ENCODE data around the gene PCIF1.
"Not testable (repeated sequence)": the region's sequence is repeated elsewhere in the genome, so short reads cannot be mapped to it uniquely, and the experiment has no call there.

PCIF1 gene

DNA sequence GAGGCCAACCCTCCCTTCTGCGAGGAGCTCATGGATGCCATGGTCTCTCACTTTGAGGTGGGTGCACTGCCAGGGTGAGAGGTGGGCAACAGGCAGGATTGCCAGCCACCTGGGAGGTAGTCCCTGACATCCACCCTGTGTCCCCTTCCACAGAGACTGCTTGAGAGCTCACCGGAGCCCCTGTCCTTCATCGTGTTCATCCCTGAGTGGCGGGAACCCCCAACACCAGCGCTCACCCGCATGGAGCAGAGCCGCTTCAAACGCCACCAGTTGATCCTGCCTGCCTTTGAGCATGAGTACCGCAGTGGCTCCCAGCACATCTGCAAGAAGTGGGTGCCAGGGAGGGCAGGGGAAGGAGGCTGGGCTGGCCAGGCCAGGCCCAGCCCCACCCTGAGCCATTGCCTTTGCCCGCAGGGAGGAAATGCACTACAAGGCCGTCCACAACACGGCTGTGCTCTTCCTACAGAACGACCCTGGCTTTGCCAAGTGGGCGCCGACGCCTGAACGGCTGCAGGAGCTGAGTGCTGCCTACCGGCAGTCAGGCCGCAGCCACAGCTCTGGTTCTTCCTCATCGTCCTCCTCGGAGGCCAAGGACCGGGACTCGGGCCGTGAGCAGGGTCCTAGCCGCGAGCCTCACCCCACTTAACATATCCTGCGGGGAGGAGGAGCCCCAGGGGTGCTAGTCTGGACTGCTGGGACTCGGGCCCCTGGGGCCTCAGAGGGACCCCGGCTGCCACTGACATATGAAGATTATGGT, 12.8 kb downstream of the PCIF1 start:
- DNase-seq (ENCODE audit: low spot score), result no peak

DNA sequence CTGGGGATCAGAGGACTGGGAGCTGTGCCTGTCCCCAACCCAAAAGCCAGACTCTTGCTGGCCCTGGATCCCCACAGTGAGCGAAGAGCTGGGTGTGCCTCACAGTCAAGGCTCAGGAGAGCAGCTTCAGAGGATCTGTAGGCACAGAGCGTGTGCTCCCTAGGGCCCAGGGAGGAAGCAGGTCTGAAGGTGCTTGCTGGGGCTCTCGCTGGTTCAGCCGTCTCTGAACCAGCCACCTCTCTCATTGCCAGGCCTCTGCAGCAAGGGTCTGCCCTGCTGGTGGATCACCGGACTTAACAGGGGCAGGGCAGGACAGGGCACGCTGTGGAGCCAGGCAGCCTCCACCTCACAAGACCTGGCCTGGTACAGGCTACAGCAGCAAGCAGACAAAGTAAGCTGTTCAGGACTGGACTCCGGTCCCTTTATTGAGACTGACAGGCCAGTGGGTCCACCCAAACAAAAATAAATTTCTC, 13.8 kb downstream of the PCIF1 start:
- DNase-seq (ENCODE audit: low spot score), result no peak

DNA sequence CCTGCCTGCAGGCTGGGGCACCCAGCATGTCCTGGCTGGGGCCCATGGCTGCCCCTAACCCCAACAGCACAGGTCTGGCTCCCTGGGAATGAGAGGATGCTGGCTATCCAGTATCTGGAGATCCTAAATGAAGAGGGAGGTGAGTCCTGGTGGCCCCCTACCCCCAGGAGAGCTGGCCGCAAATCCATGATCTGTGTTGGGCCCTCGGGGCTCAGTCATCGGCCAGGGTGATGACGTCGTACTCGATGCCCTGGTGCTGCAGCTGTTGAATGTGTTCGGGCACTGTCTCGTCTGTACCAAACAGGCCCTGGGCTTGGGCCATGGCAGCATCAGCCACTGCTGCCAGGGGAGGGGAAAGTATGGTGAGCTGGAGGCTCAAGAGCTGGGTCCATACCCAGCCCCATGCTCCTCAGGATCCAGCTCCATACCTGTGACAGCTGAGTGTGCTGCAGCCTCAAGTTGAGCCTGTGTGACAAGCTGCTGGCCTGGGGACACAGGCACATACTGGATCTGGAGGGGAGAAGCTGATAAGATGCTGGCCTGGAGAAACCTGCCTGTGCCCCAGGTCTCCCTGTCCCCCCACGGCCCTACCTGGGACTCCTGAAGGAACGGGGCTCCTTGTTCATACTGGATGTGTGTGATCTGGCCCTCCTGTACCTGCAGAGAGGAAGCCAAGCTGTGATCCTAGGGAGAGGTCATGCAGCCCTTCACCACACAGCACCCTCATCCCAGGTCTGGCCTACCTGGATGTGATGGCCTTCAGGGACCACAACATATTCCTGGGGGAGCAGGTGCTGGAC, 14.5 kb downstream of the PCIF1 start:
- DNase-seq (ENCODE audit: low spot score), result no peak

DNA sequence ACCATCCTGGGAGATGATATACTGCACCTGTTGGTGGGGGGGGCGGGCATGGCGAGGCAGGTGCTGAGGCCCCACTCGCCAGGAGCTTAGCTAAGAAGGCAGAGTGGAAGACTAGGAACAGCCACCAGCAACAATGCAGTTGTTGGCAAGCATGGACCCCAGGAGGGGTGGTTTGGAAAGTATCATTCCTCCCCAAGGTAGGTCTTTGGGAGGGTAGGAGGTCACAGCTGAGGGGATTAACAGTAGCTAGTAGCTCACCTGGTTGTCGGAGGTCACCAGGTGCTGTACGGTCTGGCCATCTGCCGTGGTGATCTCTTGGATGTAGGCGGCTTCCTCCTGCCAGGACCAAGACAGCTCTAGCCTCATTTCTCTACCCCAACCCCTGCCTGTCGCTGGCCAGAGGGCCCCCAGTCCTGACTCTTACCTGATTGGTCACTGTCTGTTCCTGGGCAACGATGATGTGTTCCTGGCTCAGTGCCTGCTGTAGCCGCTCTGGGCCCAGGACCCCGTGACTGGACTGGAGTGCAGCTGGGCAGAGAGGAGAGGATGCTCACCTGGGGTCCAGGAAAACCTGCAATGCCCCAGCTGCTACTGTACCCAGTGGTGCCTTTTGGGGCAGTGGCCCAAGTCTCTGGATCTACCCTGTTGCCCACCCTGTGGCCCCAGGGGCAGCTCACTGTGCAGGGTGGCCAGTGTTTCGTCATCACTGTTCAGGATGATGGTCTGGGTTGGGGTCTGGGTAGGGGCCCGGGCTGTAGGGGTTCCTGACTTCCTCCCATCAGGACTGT, 15.3 kb downstream of the PCIF1 start:
- DNase-seq (ENCODE audit: low spot score), result no peak

GRCh38 chr20:45950330-45950646, 15.8 kb downstream of the PCIF1 start:
- no peak for DNase-seq (ENCODE audit: low spot score)

- no peak for DNase-seq (ENCODE audit: low spot score)
Observed at GRCh38 chr20:45951925-45952834, 17.7 kb downstream of the PCIF1 start.

GRCh38 chr20:45952861-45953260, 18.4 kb downstream of the PCIF1 start:
- no peak for DNase-seq (ENCODE audit: low spot score)

GRCh38 chr20:45953672-45954071, 19.2 kb downstream of the PCIF1 start:
- no peak for DNase-seq (ENCODE audit: low spot score)

GRCh38 chr20:45956326-45956725, 21.8 kb downstream of the PCIF1 start:
- DNase-seq (ENCODE audit: low spot score), result not testable (repeated sequence)

DNA sequence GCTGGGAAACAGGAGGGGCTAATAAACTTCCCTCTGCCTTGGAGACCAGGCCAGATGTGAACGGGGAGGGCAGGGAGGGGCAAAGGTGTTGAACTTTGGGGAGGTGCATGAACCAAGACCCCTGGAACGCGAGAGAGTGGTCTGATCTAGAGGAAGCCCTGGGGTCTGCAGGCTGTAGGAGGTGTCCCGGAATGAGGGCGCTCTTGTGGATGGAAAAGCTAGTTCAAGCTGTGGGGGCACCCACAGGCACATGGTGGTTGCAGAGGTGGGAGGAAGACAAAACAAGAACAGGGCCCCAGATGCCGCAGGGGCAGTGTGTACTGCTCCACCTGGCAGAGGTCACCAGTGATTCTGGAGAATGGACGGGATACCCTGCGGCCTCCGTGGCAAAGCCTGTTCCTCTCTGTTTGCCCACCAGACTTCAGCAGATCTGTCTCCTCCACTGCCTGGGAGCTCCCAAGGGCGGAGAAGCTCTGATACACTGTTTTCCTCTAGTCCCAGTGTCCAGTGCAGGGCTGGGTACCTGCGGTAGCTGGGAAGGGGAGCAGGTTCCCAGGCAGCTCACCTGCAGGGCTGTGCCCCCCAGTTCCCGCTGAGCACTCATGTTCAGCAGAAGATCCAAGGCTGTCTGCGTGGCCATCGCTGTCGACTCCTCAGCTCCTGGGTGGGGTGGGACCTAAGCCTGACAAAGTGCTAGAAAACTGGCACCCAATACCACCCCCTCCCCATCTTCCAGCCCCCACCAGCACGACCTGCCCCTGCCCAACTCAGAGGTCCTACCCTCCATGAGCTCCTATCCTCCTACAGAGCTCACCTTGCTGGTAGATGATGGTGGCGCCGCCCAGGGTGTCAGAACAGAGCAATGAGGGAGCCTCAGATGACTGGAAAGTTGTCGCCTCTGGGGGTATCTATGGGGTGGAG, 22.8 kb downstream of the PCIF1 start:
- DNase-seq (ENCODE audit: low spot score), result no peak

GRCh38 chr20:45958593-45958992, 24.1 kb downstream of the PCIF1 start:
- no peak for DNase-seq (ENCODE audit: low spot score)

DNA sequence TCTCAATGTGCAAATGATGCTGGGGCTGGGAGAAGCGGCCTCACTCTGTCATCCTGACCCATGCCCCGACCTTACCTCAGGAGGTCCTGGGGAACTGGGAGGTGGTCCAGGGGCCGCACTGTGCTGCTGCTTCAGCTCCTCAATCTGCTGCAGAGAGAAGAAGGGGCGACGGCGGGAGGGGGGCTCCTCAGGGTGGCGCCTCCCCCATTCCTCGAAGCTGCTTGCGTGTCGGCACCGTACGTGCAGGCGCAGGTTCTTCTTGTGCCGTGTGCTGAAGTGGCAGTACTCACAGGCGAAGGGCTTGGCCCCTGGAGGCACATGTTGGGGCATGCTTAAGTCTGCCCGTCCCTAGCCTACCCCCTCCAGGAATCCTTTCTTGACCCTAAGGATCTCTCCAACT, 24.6 kb downstream of the PCIF1 start:
- DNase-seq (ENCODE audit: low spot score), result no peak

- DNase-seq (ENCODE audit: low spot score), result no peak
Observed at GRCh38 chr20:45959956-45960630, 25.6 kb downstream of the PCIF1 start.

DNA sequence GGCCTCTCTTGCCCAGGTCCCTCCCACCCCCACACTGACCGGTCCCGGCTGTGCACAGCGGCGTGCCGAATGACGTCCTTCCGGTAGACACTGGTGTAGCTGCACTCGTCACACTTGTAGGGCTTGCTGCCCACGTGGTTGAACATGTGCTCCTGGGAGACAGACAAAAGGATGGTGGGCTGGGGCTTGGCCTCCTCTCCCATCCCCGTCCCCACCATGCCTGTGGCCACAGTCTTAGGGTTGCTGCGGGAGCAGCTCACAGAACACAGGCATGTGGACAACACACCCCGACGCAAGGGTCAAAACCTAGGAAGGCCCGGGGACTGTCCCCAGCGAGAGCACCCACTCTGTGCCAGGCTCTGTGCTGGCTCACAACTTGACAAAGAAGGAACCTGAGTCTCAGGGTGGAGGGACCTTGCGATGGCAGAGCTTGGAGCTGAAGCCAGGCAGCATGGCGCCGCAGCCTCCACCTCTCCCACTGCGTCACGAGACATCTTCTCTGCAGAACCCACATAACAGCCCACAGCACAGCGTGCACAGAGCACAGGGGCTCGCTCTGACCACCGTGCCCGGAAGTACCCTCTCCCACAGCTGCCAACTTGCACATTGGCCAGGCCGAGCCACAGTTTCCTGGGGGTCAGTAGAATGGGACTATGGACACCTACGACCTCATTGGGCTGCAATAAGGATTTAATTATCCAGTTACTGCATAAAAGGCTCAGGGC, 27.7 kb downstream of the PCIF1 start:
- DNase-seq (ENCODE audit: low spot score), result no peak

DNA sequence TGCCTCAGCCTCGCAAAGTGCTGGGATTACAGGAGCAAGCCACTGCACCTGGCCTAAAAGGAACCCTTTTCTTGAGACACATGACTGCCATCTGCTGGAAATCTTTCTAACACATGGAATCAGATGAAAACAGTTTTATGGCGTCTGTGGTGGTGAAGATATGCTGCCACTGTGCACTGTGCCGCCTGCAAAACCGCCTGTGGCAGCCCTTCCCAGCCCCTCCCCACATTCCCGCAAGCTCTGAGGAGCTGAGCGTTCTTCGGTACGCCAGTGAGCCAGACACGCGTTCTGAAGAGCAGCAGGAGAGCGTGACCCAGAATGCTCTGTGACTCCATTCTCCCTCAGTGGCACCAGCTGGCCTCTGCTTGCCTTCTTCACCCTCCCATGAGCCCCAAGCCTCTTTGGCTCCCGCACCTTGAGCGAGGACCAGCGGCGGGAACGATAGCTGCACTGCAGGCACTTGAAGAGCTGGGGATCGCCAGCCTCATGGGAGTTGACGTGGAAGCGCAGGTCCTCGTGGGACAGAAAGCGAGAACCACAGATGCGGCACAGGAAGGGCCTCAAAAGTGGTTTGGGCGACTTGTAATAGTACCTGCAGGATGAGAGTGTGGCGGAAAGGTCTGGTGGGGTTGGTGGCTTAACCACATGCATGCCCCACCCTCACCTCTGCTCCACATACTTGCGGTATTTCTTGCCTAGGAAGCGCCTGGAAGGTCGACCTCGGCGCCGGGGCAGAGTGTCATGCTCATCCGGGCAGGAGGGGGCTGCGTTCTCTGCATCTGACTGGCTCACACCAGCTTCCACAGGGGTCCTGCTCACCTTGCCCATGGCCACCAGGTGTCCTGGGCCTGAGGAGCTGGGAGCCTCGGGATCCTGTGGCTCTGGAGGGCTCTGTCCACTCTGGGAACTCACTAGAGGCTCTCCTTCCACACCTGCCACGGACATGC, 28.8 kb downstream of the PCIF1 start:
- peak; percentile 27 for DNase-seq (ENCODE audit: low spot score)

- no peak for DNase-seq (ENCODE audit: low spot score)
Observed at GRCh38 chr20:45964006-45964400, 29.5 kb downstream of the PCIF1 start.

- no peak for DNase-seq (ENCODE audit: low spot score)
Observed at GRCh38 chr20:45965169-45966002, 30.9 kb downstream of the PCIF1 start.
